HUES6 (cell line): Measurements from ENCODE around the gene JPH4.

ENCODE experiments used
- H3K27ac ChIP-seq: 2 replicates; pipeline ENCODE4 v1.7.0; 2013; ENCODE audit warnings: low read depth, mild to moderate bottlenecking, low read length, inconsistent platforms
- H3K27me3 ChIP-seq: 2 replicates; pipeline ENCODE4 v1.6.1; 2013; ENCODE audit warnings: low read length; ENCODE audit not compliant: control insufficient read depth, insufficient read depth
- H3K36me3 ChIP-seq: 2 replicates; pipeline ENCODE4 v1.6.1; 2013; ENCODE audit warnings: low read length; ENCODE audit not compliant: control insufficient read depth, insufficient read depth
- H3K4me1 ChIP-seq: 2 replicates; pipeline ENCODE4 v1.6.1; 2013; ENCODE audit warnings: low read length; ENCODE audit not compliant: control insufficient read depth, insufficient read depth
- H3K4me3 ChIP-seq: 2 replicates; pipeline ENCODE4 v1.5.1; 2013; ENCODE audit warnings: low read depth, low read length
- H3K9ac ChIP-seq: one replicate; pipeline ENCODE4 v1.6.1; 2013; ENCODE audit warnings: mild to moderate bottlenecking, low read length
- H3K9me3 ChIP-seq: 2 replicates; pipeline ENCODE4 v1.6.1; 2013; ENCODE audit warnings: low read depth, low read length; ENCODE audit not compliant: control insufficient read depth, insufficient read depth

JPH4 gene

DNA sequence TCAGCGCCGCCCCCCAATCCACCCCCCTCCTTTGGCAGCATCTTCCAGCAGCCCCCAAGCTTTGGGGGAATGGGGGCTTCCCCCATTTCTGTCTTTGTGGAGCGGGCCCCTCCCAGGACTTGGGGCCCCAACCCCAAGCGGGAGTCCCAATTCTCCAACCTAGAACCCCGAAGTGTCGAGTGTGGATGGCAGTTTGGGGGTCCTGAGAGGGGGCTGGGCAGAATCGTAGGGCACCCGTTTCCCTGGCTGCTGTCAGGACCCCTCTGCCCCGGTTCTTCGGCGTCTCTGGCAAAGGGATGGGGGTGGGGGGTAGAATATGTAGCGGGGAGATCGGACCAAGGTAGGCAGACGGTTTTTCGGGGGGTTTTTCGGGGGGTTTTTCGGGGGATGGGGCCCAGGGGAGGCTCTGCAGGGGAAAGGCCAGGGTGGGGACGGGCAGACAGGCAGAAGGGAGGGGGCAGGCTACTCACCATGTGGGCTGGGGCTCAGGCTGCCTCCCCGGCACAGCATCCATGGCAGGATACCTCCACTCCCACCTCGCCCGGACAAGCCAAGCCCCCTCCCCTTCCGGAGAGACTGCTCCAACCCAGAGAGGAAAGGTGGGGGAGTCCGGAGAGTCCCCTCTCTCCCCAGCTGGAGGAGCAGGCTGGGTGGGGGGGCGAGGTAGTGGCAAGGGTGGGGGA lies 739 bp downstream of the JPH4 start:
- H3K4me3 ChIP-seq: peak overlapping the region; percentile 56
- peaks cover 50% of the 10 kb centered on the region for H3K27me3 ChIP-seq
- no peak overlapping the region for H3K9ac ChIP-seq

DNA sequence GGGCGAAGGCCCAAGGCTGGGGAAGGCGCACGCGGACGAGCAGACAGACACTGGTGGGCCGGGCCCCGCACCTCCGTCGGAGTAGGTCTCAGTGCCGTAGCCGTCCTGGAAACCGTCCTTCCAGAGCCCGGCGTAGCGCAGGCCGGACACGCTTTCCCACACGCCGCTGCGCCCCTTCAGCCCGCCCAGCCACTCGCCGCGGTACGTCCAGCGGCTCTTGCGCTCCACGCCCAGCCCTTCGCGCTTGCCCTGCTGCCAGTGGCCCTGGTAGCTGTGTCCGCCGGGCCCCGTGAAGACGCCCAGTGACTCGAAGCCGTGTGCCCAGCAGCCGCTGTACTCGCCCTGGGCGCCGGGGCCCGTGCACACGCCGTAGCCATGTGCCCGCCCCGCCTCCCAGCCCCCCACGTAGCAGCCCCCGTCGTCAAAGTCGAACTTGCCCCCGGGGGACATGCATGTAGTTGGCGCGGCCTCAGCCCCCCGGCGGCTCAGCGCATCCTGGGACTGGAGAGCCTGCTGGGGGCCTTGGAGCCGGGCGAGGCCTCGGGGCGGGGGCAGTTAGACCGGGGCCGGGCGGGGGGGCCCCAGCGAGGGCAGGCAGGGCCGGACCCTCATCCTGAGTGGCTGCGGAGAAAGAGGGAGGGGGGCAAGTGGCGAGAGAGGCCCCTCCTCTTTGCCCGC lies 1.4 kb downstream of the JPH4 start:
- H3K9ac ChIP-seq: peak overlapping the region; percentile 34
- peak overlapping the region; percentile 56 for H3K4me3 ChIP-seq
- no peak overlapping the region for H3K27ac ChIP-seq
- no peaks in the 10 kb centered on the region for H3K36me3 ChIP-seq
- H3K9me3 ChIP-seq: no peaks in the 10 kb centered on the region
- peaks cover 22% of the 10 kb centered on the region for H3K4me1 ChIP-seq
- H3K27me3 ChIP-seq: peaks cover 50% of the 10 kb centered on the region

More for the DNA sequence above, 739 bp downstream of the JPH4 start:
- no peaks in the 10 kb centered on the region for H3K36me3 ChIP-seq
- no peak overlapping the region for H3K27ac ChIP-seq
- peaks cover 16% of the 10 kb centered on the region for H3K4me1 ChIP-seq
- no peaks in the 10 kb centered on the region for H3K9me3 ChIP-seq

DNA sequence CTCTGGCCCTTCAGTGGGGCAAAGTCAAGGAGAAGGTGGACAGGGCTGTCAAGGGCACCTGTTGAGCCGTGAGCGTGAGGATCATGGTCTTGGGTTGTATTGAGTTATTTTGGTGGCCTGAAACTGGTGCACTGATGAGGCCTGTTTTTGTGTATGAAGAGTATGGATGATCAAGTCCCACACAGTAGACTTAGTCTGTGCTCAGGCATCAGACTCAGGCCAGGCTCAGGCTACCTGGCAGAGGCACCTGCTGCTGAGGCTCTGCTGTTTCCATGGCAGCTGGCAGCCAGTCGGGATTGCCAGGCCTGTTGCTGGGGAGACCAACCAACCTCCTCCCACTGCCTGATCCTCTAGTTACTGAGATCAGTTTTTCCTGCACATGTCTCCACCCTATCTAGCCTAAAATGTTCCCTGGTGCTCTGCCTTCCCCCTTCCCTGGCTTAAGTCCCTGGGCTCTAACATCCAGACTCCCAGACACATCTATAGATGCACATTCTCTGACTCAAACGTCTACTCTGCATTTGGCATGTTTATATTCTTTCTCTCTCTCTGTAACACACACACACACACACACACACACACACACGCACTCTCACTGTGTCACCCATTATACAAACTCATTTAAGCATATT lies 5.1 kb downstream of the JPH4 start:
- peaks cover 29% of the 10 kb centered on the region for H3K4me1 ChIP-seq
- no peak overlapping the region for H3K9ac ChIP-seq

DNA sequence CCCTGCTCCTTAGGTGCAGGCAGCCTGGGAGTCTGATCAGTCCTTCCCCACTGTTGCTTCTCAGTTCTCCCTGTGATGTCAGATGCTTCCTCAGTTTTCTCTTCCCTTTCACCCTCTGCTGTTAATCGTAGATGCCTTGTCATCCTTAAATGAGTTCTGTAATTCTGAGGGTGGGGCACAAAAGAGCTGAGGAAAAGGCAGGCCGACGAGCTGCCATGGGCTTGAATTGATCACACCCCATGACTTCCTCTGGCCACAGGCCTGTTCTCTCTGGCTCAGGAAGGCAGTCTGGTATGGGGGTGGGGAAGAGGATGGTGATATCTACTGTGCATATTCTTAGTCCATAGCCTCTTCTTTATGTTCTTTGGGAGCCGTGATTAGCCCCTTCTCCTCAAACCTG lies 5.8 kb downstream of the JPH4 start:
- H3K36me3 ChIP-seq: no peaks in the 10 kb centered on the region
- no peak overlapping the region for H3K4me3 ChIP-seq
- H3K27me3 ChIP-seq: peaks cover 32% of the 10 kb centered on the region
- no peaks in the 10 kb centered on the region for H3K9me3 ChIP-seq
- H3K9ac ChIP-seq: no peak overlapping the region
- peaks cover 36% of the 10 kb centered on the region for H3K4me1 ChIP-seq
- no peak overlapping the region for H3K27ac ChIP-seq

More for the DNA sequence above, 5.1 kb downstream of the JPH4 start:
- Histone ChIP-seq H3K9me3 (no peaks in the 10 kb centered on the region), H3K4me3 (no peak overlapping the region), H3K36me3 (no peaks in the 10 kb centered on the region), H3K27ac (no peak overlapping the region), H3K27me3 (peaks cover 39% of the 10 kb centered on the region)

DNA sequence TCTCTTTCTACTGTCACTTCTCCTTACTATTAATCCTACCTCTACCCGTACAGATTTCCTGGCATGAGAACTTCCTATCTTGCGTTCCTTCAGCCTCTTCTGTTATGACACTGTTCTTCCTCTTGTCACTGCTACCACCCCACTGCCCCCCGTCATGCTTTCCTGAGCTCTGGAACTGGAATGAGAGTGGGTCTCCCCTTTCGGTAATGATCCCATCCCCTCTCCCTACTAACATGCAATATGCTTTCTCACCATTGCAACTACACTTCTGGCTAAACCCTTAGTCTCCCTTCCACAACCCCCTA lies 6.1 kb downstream of the JPH4 start:
- Histone ChIP-seq H3K4me3 (no peak overlapping the region), H3K9me3 (no peaks in the 10 kb centered on the region), H3K36me3 (no peaks in the 10 kb centered on the region), H3K4me1 (peaks cover 36% of the 10 kb centered on the region), H3K9ac (no peak overlapping the region), H3K27ac (no peak overlapping the region), H3K27me3 (peaks cover 29% of the 10 kb centered on the region)

DNA sequence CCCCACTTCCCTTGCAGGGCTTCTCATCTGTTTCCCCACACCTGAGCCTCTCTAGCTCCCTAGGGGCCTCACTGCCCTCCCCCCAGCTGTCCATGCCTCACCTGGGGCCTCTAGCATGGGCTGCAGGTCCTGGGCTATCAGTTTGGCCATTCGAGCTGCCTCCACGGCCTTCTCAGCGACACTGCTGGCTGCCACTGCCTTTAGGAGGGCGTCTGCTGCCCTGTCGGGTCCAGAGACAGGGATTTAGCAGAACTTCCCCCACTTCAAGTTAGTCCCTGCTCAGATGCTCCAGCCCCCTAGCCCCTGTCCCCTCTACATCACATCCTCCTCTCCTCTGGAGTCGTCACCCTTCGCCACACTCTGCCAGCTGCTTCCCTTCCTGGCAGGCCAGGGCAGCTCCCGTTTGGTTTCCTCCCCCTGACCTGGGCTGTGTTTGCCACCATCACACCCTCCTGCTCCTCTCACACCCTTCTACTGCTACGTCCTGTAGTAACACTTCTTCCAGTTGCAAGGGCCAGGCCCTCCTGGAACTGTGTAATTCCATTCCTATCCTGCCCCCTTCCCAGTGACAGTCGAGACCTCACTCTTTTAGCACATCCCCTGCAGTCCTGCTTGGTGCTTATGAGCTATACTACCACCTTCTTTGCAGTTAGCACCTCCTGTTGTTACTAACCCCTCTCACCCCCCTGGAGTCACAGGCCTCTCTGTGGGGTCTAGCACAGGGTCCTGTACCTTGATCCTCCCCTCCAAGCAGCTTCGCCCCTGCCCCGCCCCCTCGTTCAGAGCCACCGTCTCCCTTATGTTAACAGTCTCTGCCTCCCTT lies 6.7 kb downstream of the JPH4 start:
- Histone ChIP-seq H3K36me3 (no peaks in the 10 kb centered on the region), H3K27ac (no peak overlapping the region), H3K9ac (no peak overlapping the region), H3K4me1 (peaks cover 35% of the 10 kb centered on the region), H3K4me3 (no peak overlapping the region), H3K27me3 (peaks cover 23% of the 10 kb centered on the region), H3K9me3 (no peaks in the 10 kb centered on the region)

DNA sequence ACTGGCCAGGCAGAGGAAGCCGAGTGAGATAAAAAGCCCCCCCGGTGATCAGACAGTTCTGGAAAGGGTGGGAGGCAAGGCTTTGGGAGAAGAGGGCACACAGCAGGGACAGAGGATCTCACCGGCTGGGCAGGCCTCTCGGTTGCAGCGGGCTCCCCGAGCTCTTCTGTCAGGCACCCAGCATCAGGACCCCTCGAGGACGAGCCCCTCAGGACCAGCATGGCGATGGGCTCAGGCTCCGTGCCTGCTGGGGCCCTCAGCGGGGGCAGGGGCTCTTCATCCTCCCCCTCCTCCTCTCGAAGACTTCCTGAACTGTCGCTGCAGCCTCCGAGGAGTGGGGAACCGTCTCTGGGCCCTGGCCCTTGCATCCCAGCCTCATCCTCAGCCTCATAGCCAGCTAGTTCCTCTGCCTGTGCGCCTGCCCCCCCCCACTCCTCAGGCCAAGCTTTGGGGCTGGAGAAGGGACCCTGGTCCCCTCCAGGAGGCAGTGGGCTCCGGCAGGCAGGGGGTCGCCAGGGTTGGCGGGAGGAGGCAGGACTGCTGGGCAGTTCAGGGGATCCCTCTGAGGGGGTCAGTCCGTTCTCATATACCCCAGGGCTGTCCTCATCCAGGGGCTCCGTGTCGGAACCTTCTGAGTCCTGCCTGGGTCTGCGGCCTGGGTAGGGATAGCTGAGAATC lies 7.6 kb downstream of the JPH4 start:
- H3K4me1 ChIP-seq: peaks cover 34% of the 10 kb centered on the region
- peaks cover 13% of the 10 kb centered on the region for H3K27me3 ChIP-seq
- peaks cover 3% of the 10 kb centered on the region; the same call in 1 of the 2 replicates for H3K36me3 ChIP-seq
- no peak overlapping the region for H3K9ac ChIP-seq
- no peak overlapping the region for H3K4me3 ChIP-seq
- H3K9me3 ChIP-seq: no peaks in the 10 kb centered on the region
- H3K27ac ChIP-seq: no peak overlapping the region

DNA sequence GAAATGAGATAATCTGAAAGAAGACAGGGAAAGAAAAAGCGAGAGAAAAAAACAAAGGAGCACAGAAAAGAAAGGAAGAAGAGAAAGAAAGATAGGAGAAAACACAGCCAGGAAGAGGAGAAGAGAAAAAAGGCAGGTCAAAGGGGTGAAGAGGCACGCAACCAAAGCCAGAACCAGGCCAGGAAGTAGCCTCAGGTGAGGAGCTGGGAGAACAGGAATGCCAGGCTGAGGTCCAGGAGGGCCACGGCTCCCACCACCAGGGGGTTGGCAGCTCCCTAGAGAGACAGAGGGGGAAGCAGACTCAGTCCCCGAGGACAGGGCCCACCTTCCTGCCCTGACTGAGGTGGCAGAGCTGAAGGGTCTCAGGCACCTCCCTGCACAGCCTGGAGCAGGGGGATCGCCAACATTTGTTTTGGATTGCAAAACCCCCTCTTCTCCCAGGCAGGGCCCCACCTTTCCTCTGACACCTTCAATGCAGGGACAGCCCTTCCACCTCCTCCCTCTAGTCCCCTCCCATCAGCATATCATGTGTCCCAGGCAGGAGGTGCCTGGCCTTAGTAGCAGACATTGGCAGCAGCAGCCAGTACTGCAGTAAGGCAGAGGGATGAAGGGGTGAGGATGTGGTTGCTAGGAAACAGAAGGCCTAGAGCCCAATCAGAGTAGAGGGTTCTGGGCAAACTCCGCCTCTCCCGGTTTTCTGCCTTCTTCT lies 9.0 kb downstream of the JPH4 start:
- Histone ChIP-seq H3K9ac (no peak overlapping the region), H3K4me1 (peaks cover 34% of the 10 kb centered on the region), H3K27ac (no peak overlapping the region), H3K9me3 (no peaks in the 10 kb centered on the region), H3K4me3 (no peak overlapping the region), H3K36me3 (peaks cover 16% of the 10 kb centered on the region), H3K27me3 (no peaks in the 10 kb centered on the region; the same call in 1 of the 2 replicates)

DNA sequence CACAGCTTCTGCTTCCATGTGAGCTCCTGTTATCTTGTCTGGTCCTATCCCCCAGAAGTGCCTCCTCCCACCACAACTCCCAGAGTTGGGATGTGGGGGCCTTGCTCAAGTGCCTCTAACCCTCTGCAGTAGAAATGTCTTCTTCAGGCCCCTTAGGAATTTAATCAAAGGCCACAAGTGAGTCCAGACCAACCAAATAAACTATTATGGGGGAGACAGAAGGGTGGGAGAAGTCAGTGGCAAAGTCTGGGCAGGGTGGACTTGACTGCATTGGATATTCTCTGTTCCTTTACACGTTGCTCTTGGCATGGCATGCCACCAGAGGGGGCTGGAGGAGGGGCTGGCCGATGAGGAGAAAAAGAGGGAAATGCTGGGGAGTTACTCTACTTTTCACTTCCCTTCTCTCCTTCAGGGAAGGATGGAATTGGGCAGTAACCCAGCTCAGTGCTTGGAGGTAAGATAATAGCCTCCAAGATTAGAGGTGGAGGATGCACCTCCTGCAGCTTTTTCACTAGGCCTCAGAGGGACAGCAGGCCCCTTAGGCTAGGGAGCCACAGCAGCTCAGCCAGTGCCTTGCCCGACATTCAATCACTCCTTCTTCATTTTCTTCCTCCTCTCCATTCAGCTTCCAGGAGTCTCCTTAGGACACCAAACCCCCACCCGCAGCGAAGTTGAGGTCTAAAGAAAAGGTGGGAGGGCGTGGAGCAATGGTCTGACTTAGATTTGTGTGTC lies 9.8 kb downstream of the JPH4 start:
- Histone ChIP-seq H3K4me3 (no peak overlapping the region), H3K27ac (no peak overlapping the region), H3K4me1 (peaks cover 34% of the 10 kb centered on the region), H3K9ac (no peak overlapping the region), H3K27me3 (no peaks in the 10 kb centered on the region), H3K36me3 (peaks cover 25% of the 10 kb centered on the region), H3K9me3 (no peaks in the 10 kb centered on the region)
